ENCODE measurements around the gene NTM.

The NTM gene

GRCh38 chr11:131669401-131669780, 299.0 kb downstream of the NTM start:
- Histone ChIP-seq H3K9ac (ENCODE audit: low read length) (no peak overlapping the region), H3K79me2 (ENCODE audit: low read length) (no peaks in the 10 kb centered on the region), H3K4me3 (ENCODE audit: low read length) (no peak overlapping the region), H3K27ac (ENCODE audit: low read length) (no peak overlapping the region), H2AFZ (ENCODE audit: low read depth, low read length) (no peak overlapping the region), H3K9me3 (ENCODE audit: insufficient read depth, low read length) (no peaks in the 10 kb centered on the region), H3K4me2 (ENCODE audit: low read length) (no peak overlapping the region), H3K27me3 (ENCODE audit: low read depth, low read length) (peaks cover 66% of the 10 kb centered on the region), H3K4me1 (ENCODE audit: low read length) (no peaks in the 10 kb centered on the region), H3K36me3 (replicated peaks; ENCODE audit: low read depth, low read length) (no peaks in the 10 kb centered on the region), H4K20me1 (ENCODE audit: insufficient read depth, low read length) (peaks cover 24% of the 10 kb centered on the region; the same call in 1 of the 2 replicates)
- TF ChIP-seq EZH2phosphoT487 (IDR thresholded peaks at IDR 0.05; ENCODE audit: low read depth) = no peak
- TF ChIP-seq CTCF (IDR thresholded peaks at IDR 0.05; ENCODE audit: low read depth, low read length) = no peak

GRCh38 chr11:131670876-131671275, 300.5 kb downstream of the NTM start:
- Histone ChIP-seq H3K4me2 (ENCODE audit: low read length) (no peak overlapping the region), H3K9me3 (ENCODE audit: insufficient read depth, low read length) (no peaks in the 10 kb centered on the region), H3K27me3 (ENCODE audit: low read depth, low read length) (peaks cover 64% of the 10 kb centered on the region), H4K20me1 (ENCODE audit: insufficient read depth, low read length) (peaks cover 24% of the 10 kb centered on the region; the same call in 1 of the 2 replicates), H2AFZ (ENCODE audit: low read depth, low read length) (no peak overlapping the region), H3K4me3 (ENCODE audit: low read length) (no peak overlapping the region), H3K79me2 (ENCODE audit: low read length) (no peaks in the 10 kb centered on the region), H3K27ac (ENCODE audit: low read length) (no peak overlapping the region), H3K9ac (ENCODE audit: low read length) (no peak overlapping the region), H3K36me3 (replicated peaks; ENCODE audit: low read depth, low read length) (no peaks in the 10 kb centered on the region), H3K4me1 (ENCODE audit: low read length) (no peaks in the 10 kb centered on the region)
- TF ChIP-seq CTCF (IDR thresholded peaks at IDR 0.05; ENCODE audit: low read depth, low read length) = no peak
- no peak for TF ChIP-seq EZH2phosphoT487 (IDR thresholded peaks at IDR 0.05; ENCODE audit: low read depth)

GRCh38 chr11:131671320-131671719, 300.9 kb downstream of the NTM start:
- no peak for TF ChIP-seq CTCF (IDR thresholded peaks at IDR 0.05; ENCODE audit: low read depth, low read length)
- H3K36me3 ChIP-seq (replicated peaks; ENCODE audit: low read depth, low read length) = no peaks in the 10 kb centered on the region
- no peaks in the 10 kb centered on the region for H3K79me2 ChIP-seq (ENCODE audit: low read length)
- no peak overlapping the region for H3K4me2 ChIP-seq (ENCODE audit: low read length)
- no peak overlapping the region for H2AFZ ChIP-seq (ENCODE audit: low read depth, low read length)
- no peak overlapping the region for H3K9ac ChIP-seq (ENCODE audit: low read length)
- no peaks in the 10 kb centered on the region for H3K4me1 ChIP-seq (ENCODE audit: low read length)
- H3K27ac ChIP-seq (ENCODE audit: low read length) = no peak overlapping the region
- no peak overlapping the region for H3K4me3 ChIP-seq (ENCODE audit: low read length)
- peaks cover 63% of the 10 kb centered on the region for H3K27me3 ChIP-seq (ENCODE audit: low read depth, low read length)
- H3K9me3 ChIP-seq (ENCODE audit: insufficient read depth, low read length) = no peaks in the 10 kb centered on the region
- peaks cover 24% of the 10 kb centered on the region; the same call in 1 of the 2 replicates for H4K20me1 ChIP-seq (ENCODE audit: insufficient read depth, low read length)

GRCh38 chr11:131671734-131672133, 301.3 kb downstream of the NTM start:
- no peak overlapping the region for H3K9ac ChIP-seq (ENCODE audit: low read length)
- H3K36me3 ChIP-seq (replicated peaks; ENCODE audit: low read depth, low read length) = no peaks in the 10 kb centered on the region
- H3K27ac ChIP-seq (ENCODE audit: low read length) = no peak overlapping the region
- TF ChIP-seq EZH2phosphoT487 (IDR thresholded peaks at IDR 0.05; ENCODE audit: low read depth) = no peak
- peak; percentile 16; the same call in 1 of the 2 replicates for TF ChIP-seq CTCF (IDR thresholded peaks at IDR 0.05; ENCODE audit: low read depth, low read length)
- H3K4me1 ChIP-seq (ENCODE audit: low read length) = no peaks in the 10 kb centered on the region
- peaks cover 59% of the 10 kb centered on the region for H3K27me3 ChIP-seq (ENCODE audit: low read depth, low read length)
- H3K4me3 ChIP-seq (ENCODE audit: low read length) = no peak overlapping the region
- H3K79me2 ChIP-seq (ENCODE audit: low read length) = no peaks in the 10 kb centered on the region
- H4K20me1 ChIP-seq (ENCODE audit: insufficient read depth, low read length) = peaks cover 24% of the 10 kb centered on the region; the same call in 1 of the 2 replicates
- no peak overlapping the region for H2AFZ ChIP-seq (ENCODE audit: low read depth, low read length)
- H3K9me3 ChIP-seq (ENCODE audit: insufficient read depth, low read length) = no peaks in the 10 kb centered on the region
- H3K4me2 ChIP-seq (ENCODE audit: low read length) = no peak overlapping the region

All from OCI-LY3 (cell line).